HepG2 (cell line): ENCODE measurements around the gene PPIL3. TPM values are rescaled to one million over a fixed set of nuclear protein-coding genes. Genes with fewer than 3 reads are reported as not detected.

Experiments
- ATAC-seq: fragments of 200-7000 bp; cut with Tn5 transposase; 3 replicates; pipeline ENCODE4 v1.9.1; 2020; ENCODE audit warnings: mild to moderate bottlenecking, moderate library complexity
- BruUV-seq: library from RNA; stranded (reverse); fragments of 400-500 nt; replicated peaks from 2 replicates; lab custom pipeline; 2021; lab: Mats Ljungman, UMichigan
- CTCF ChIA-PET: fragments of 300-600 bp; formaldehyde crosslinking; extraction: SDS; loops from one replicate; lab custom pipeline; 2021; ENCODE audit warnings: low total read pairs, inconsistent platforms, low intra/inter-chr PET ratio; lab: Yijun Ruan, JAX
- POLR2A ChIA-PET: fragments of 350-600 bp; sonication (Branson Sonifier 250); formaldehyde crosslinking; loops from one replicate; lab custom pipeline; 2020; ENCODE audit warnings: antibody characterized with exemption, inconsistent platforms; lab: Yijun Ruan, JAX
- DNase-seq: peaks from one replicate; pipeline ENCODE4 v3.0.0-alpha.2; 2015; ENCODE audit warnings: low spot score
- FAIRE-seq: peaks from 3 replicates; lab custom pipeline; 2011; peaks lifted over from hg19 to GRCh38; lab: Jason Lieb, UNC
- H2AFZ ChIP-seq: one replicate; pipeline ENCODE4 v1.6.1; 2011; ENCODE audit warnings: low read length, inconsistent platforms
- H3K27ac ChIP-seq: fragments of 300-600 bp; 3 replicates; pipeline ENCODE4 v1.8.0; 2011; ENCODE audit warnings: mixed run types, mild to moderate bottlenecking, mixed read lengths, low read length, inconsistent platforms; ENCODE audit not compliant: insufficient read depth; ENCODE audit errors: extremely low read length
- H3K27me3 ChIP-seq, 2 experiments: fragments of 200-600 bp in 1 of 2; 2 replicates in 1 of 2; 3 replicates in 1 of 2; pipeline versions ENCODE4 v1.6.0 to v1.8.0; 2011; ENCODE audit warnings: low read length in 2 of 2, mild to moderate bottlenecking in 2 of 2, moderate library complexity in 2 of 2, inconsistent platforms in 1 of 2; ENCODE audit not compliant: insufficient read depth in 2 of 2, control insufficient read depth in 1 of 2
- H3K36me3 ChIP-seq, 2 experiments: fragments of 200-600 bp in 1 of 2; replicated peaks in 1 of 2; 2 replicates in 1 of 2; 3 replicates in 1 of 2; pipeline versions ENCODE4 v1.5.1 to v1.8.0; 2011; ENCODE audit warnings: low read length in 2 of 2, inconsistent platforms in 1 of 2; ENCODE audit not compliant: insufficient read depth in 2 of 2, control insufficient read depth in 1 of 2
- H3K4me1 ChIP-seq: 2 replicates; pipeline ENCODE4 v1.5.1; 2012; ENCODE audit warnings: low read length, inconsistent platforms; ENCODE audit not compliant: insufficient read depth
- H3K4me2 ChIP-seq: 2 replicates; pipeline ENCODE4 v1.6.0; 2011; ENCODE audit warnings: low read depth, low read length, inconsistent platforms
- H3K4me3 ChIP-seq, 3 experiments: fragments of 200-600 bp in 1 of 3; sonication (generic), shearing (Covaris generic) in 1 of 3; replicated peaks in 1 of 3; 2 replicates each; pipeline ENCODE4 v1.5.1; 2011 to 2016; ENCODE audit warnings: low read length in 3 of 3, inconsistent platforms in 2 of 3, low read depth in 2 of 3, mild to moderate bottlenecking in 2 of 3, control low read depth in 1 of 3, mixed read lengths in 1 of 3; ENCODE audit not compliant: insufficient read depth in 1 of 3
- H3K79me2 ChIP-seq: one replicate; pipeline ENCODE4 v1.6.1; 2011; ENCODE audit warnings: low read length, inconsistent platforms; ENCODE audit not compliant: insufficient read depth
- H3K9ac ChIP-seq: 2 replicates; pipeline ENCODE4 v1.6.0; 2011; ENCODE audit warnings: mild to moderate bottlenecking, low read depth, low read length, inconsistent platforms; ENCODE audit not compliant: insufficient read depth
- H3K9me3 ChIP-seq: 2 replicates; pipeline ENCODE4 v1.5.1; 2012; ENCODE audit warnings: mild to moderate bottlenecking, low read length
- H4K20me1 ChIP-seq: 2 replicates; pipeline ENCODE4 v1.6.0; 2011; ENCODE audit warnings: inconsistent platforms, mild to moderate bottlenecking, low read length, moderate library complexity; ENCODE audit not compliant: insufficient read depth
- ARID2 ChIP-seq: sonication (generic); formaldehyde crosslinking; IDR thresholded peaks from 2 replicates; pipeline ENCODE4 v1.8.1; 2022; ENCODE audit warnings: mild to moderate bottlenecking, missing genetic modification reagents, borderline replicate concordance
- ARNT2 ChIP-seq: sonication (generic); formaldehyde crosslinking; IDR thresholded peaks from 2 replicates; pipeline ENCODE4 v1.8.0; 2022; ENCODE audit warnings: mild to moderate bottlenecking, low read depth, missing genetic modification reagents, moderate library complexity
- ATF7-NPFF ChIP-seq: sonication (generic); formaldehyde crosslinking; IDR thresholded peaks from 2 replicates; pipeline ENCODE4 v1.8.1; 2023; ENCODE audit warnings: mild to moderate bottlenecking, low read depth, missing genetic modification reagents, moderate library complexity
- CCAR2 ChIP-seq: fragments of 200-400 bp; formaldehyde crosslinking; optimal IDR thresholded peaks from 2 replicates; pipeline ENCODE3; 2018; ENCODE audit warnings: low read depth, mild to moderate bottlenecking, low read length, moderate library complexity
- E2F1 ChIP-seq: sonication (generic); formaldehyde crosslinking; IDR thresholded peaks from 2 replicates; pipeline ENCODE4 v1.5.0; 2020; ENCODE audit warnings: missing genetic modification reagents
- HIVEP1 ChIP-seq: sonication (generic); formaldehyde crosslinking; IDR thresholded peaks from 2 replicates; pipeline ENCODE4 v1.4.0; 2020; ENCODE audit warnings: mild to moderate bottlenecking, missing genetic modification reagents
- HNRNPUL1 ChIP-seq: fragments of 200-400 bp; formaldehyde crosslinking; IDR thresholded peaks from 2 replicates; pipeline ENCODE4 v1.6.1; 2017; ENCODE audit warnings: low read depth, mild to moderate bottlenecking, low read length, moderate library complexity
- HOXA5 ChIP-seq: sonication (generic); formaldehyde crosslinking; IDR thresholded peaks from 2 replicates; pipeline ENCODE4 v1.4.0; 2020; ENCODE audit warnings: missing genetic modification reagents
- KLF6 ChIP-seq: IDR thresholded peaks from 2 replicates; pipeline ENCODE4 v1.8.0; 2016; ENCODE audit warnings: missing biosample characterization, missing genetic modification reagents
- MAFF ChIP-seq: IDR thresholded peaks from 2 replicates; pipeline ENCODE4 v1.6.1; 2011; ENCODE audit warnings: low read depth, low read length, improper control_type of control experiment
- MAFK ChIP-seq, 2 experiments: IDR thresholded peaks in 1 of 2; conservative IDR thresholded peaks in 1 of 2; 2 replicates each; pipeline ENCODE4 v1.6.1; 2011; ENCODE audit warnings: improper control_type of control experiment in 2 of 2, low read length in 2 of 2
- NONO ChIP-seq, 2 experiments: fragments of 450-650 bp in 1 of 2; sonication (generic) in 1 of 2; formaldehyde crosslinking in 1 of 2; IDR thresholded peaks in 1 of 2; conservative IDR thresholded peaks in 1 of 2; 2 replicates each; pipeline versions ENCODE4 v1.6.1 to v1.8.0; 2017 to 2022; ENCODE audit warnings: mild to moderate bottlenecking in 1 of 2, missing genetic modification reagents in 1 of 2, moderate library complexity in 1 of 2
- RORA ChIP-seq: sonication (generic); formaldehyde crosslinking; IDR thresholded peaks from 2 replicates; pipeline ENCODE4 v1.5.0; 2020; ENCODE audit warnings: mild to moderate bottlenecking, missing genetic modification reagents, moderate library complexity
- SMARCE1 ChIP-seq: fragments of 450-650 bp; IDR thresholded peaks from 2 replicates; pipeline ENCODE4 v1.6.1; 2017; ENCODE audit warnings: borderline replicate concordance
- ZBTB10 ChIP-seq: sonication (generic); formaldehyde crosslinking; IDR thresholded peaks from 2 replicates; pipeline ENCODE4 v1.4.0; 2020; ENCODE audit warnings: missing genetic modification reagents, borderline replicate concordance
- ZNF296 ChIP-seq: sonication (generic); formaldehyde crosslinking; conservative IDR thresholded peaks from 2 replicates; pipeline ENCODE4 v1.5.0; 2020; ENCODE audit warnings: mild to moderate bottlenecking, missing genetic modification reagents
- ZNF75D ChIP-seq: sonication (generic); formaldehyde crosslinking; IDR thresholded peaks from 2 replicates; pipeline ENCODE4 v1.8.1; 2023; ENCODE audit warnings: missing genetic modification reagents, mild to moderate bottlenecking, borderline replicate concordance
- ZSCAN25 ChIP-seq: sonication (generic); formaldehyde crosslinking; IDR thresholded peaks from 2 replicates; pipeline ENCODE4 v1.8.0; 2022; ENCODE audit warnings: mild to moderate bottlenecking, missing genetic modification reagents
- in situ Hi-C: cut with HindIII; loops from 2 replicates; pipeline ENCODE4 v1.10.0; 2017; ENCODE audit warnings: low pct_unique_long_range_greater_than_20kb; ENCODE audit not compliant: extremely low pct_ligation_motif_present
- intact Hi-C: fragments of 100-400 bp; cut with micrococcal nuclease; formaldehyde crosslinking; loops from one replicate; pipeline ENCODE4 v1.10.0; 2022; ENCODE audit not compliant: unreplicated experiment
- polyA plus RNA-seq, 8 experiments: library from polyadenylated mRNA; depleted of rRNA in 3 of 8; stranded (reverse) in 7 of 8; unstranded in 1 of 8; fragments of >200 nt; fragmentation: Illumina TruSeq in 4 of 8; extraction: Trizol in 4 of 8; gene quantifications; 2 replicates each; pipeline versions ENCODE4 v1.2.1 to v1.2.3, GENCODE V29; 2011 to 2016; ENCODE audit warnings: low read depth in 4 of 8, missing spikeins in 1 of 8, mixed read lengths in 1 of 8; ENCODE audit not compliant: insufficient read depth in 1 of 8
- total RNA-seq, 5 experiments: library from RNA; depleted of rRNA; stranded (reverse); fragments of >200 nt; fragmentation: Illumina TruSeq; extraction: Trizol; gene quantifications; 2 replicates each; pipeline ENCODE4 v1.2.3, GENCODE V29; 2016; ENCODE audit warnings: low read depth in 1 of 5

PPIL3 gene
- total and polyA plus RNA-seq, 2 of the 13 experiments (the other 11 are each of a cell fraction or from before 2014, with no cell fraction given), result 98.7 to 107 TPM

DNA sequence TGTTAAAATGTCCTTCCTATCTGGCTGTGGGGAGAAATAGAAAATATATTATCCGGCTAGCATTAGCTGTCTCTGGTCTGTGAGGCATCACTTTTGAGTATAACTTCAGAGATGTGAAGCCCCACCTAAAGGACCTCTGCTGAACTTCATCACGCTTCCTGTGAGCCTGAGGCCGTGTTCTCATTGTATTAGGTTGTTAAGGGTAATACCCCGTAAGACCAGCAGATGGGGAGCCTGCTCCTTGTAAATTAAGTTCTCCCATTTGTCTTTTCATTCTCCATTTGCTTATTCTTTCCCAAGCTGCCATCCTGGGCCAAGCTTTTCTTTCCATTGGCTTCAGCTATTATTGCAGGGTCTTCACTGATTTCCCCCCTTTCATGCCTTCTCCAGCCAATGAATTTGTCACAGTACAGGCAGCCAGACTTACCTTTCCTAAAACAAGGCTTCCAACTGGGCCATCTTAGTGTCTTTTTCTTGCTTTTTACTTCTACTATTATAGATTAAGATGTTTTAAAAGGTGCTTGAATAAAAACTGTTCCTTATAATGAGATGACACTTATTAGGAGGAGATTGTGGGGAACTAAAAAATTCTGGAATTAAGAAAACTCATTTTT, 12.7 kb upstream of the PPIL3 start (continued):
- no peak for TF ChIP-seq E2F1 (CRISPR knock-in tag)

GRCh38 chr2:200899482-200899881, 10.6 kb upstream of the PPIL3 start:
- intact Hi-C loops, result no loop called here
- Histone ChIP-seq H3K9me3 (no peaks in the 10 kb centered on the region), H3K4me3 (no peak overlapping the region), H3K36me3 (peaks cover 36 to 81% of the 10 kb centered on the region in 2 experiments), H4K20me1 (no peaks in the 10 kb centered on the region), H2AFZ (no peak overlapping the region), H3K4me1 (no peaks in the 10 kb centered on the region), H3K9ac (no peak overlapping the region), H3K4me2 (no peak overlapping the region), H3K79me2 (no peaks in the 10 kb centered on the region), H3K27me3 (no peaks in the 10 kb centered on the region), H3K27ac (no peak overlapping the region)
- ATAC-seq, result no peak
- in situ Hi-C loops, result no loop called here
- no TSS peak for BruUV-seq
- no peak for FAIRE-seq
- TF ChIP-seq ARID2 (no peak), HOXA5 (CRISPR knock-in tag) (no peak), ATF7-NPFF (CRISPR knock-in tag) (no peak), SMARCE1 (no peak), HIVEP1 (CRISPR knock-in tag) (no peak), KLF6 (no peak), ZBTB10 (CRISPR knock-in tag) (no peak), NONO (IDR thresholded peaks at IDR 0.05) (no peak), NONO (CRISPR knock-in tag; conservative IDR thresholded peaks at IDR 0.05) (no peak), MAFF (peak; percentile 79), ZNF75D (CRISPR knock-in tag) (no peak), ARNT2 (CRISPR knock-in tag) (no peak), RORA (CRISPR knock-in tag) (no peak), HNRNPUL1 (no peak), ZNF296 (CRISPR knock-in tag) (no peak), CCAR2 (no peak), MAFK (conservative IDR thresholded peaks at IDR 0.05 in 1 of 2, IDR thresholded peaks at IDR 0.05 in 1 of 2; ENCODE audit: low read length in 2 of 2) (peak; percentile 84 to 89), ZSCAN25 (CRISPR knock-in tag) (no peak)
- CTCF ChIA-PET, result no interaction called here
- POLR2A ChIA-PET, result interaction anchor here (1.7 kb wide), 1 partner anchor 10 kb away, joined by 5 read pairs; the partner anchor contains the start of genes NIF3L1 and PPIL3
- no peak for DNase-seq
